H1 (cell line): ENCODE results near the gene KSR2. TPM values are rescaled to one million over a fixed set of nuclear protein-coding genes. Genes with fewer than 3 reads are reported as not detected.

ENCODE experiments used
- CTCF ChIA-PET: fragments of 300-600 bp; sonication (Branson Sonifier 250); formaldehyde crosslinking; loops from one replicate; lab custom pipeline; 2021; ENCODE audit not compliant: partially characterized antibody; lab: Charles Lee
- POLR2A ChIA-PET: fragments of 300-600 bp; sonication (Branson Sonifier 250); formaldehyde crosslinking; loops from one replicate; lab custom pipeline; 2021; ENCODE audit warnings: inconsistent platforms; ENCODE audit not compliant: partially characterized antibody; lab: Charles Lee
- DNase-seq, 2 experiments: peaks; one replicate each; pipeline versions ENCODE4 v3.0.0 to v3.0.0-alpha.2; 2010 to 2022; ENCODE audit warnings: low spot score in 2 of 2, low read depth in 1 of 2, mixed read lengths in 1 of 2
- FAIRE-seq: peaks from 2 replicates; lab custom pipeline; 2011; peaks lifted over from hg19 to GRCh38; lab: Jason Lieb, UNC
- H2AFZ ChIP-seq: 2 replicates; pipeline ENCODE4 v1.8.1; 2012; ENCODE audit warnings: low read length, inconsistent platforms
- H2AK5ac ChIP-seq: 2 replicates; pipeline ENCODE4 v1.6.1; 2013; ENCODE audit warnings: low read depth, low read length
- H2BK120ac ChIP-seq: replicated peaks from 2 replicates; pipeline ENCODE3; 2013; ENCODE audit warnings: low read depth, low read length, inconsistent platforms
- H2BK12ac ChIP-seq: 2 replicates; pipeline ENCODE4 v1.6.1; 2013; ENCODE audit warnings: low read depth, low read length
- H2BK15ac ChIP-seq: 2 replicates; pipeline ENCODE4 v1.6.1; 2013; ENCODE audit warnings: low read length
- H2BK20ac ChIP-seq: 2 replicates; pipeline ENCODE4 v1.6.1; 2013; ENCODE audit warnings: low read length
- H2BK5ac ChIP-seq: 2 replicates; pipeline ENCODE4 v1.6.1; 2013; ENCODE audit warnings: low read depth, low read length
- H3K14ac ChIP-seq: 2 replicates; pipeline ENCODE4 v1.6.1; 2013; ENCODE audit warnings: inconsistent platforms; ENCODE audit not compliant: insufficient read length
- H3K18ac ChIP-seq: 2 replicates; pipeline ENCODE4 v1.6.1; 2013; ENCODE audit warnings: low read length; ENCODE audit errors: extremely low read depth
- H3K23ac ChIP-seq: 2 replicates; pipeline ENCODE4 v1.6.1; 2013; ENCODE audit warnings: inconsistent platforms; ENCODE audit not compliant: insufficient read length
- H3K23me2 ChIP-seq: 2 replicates; pipeline ENCODE4 v1.6.1; 2013; ENCODE audit warnings: low read depth, low read length
- H3K27ac ChIP-seq: 2 replicates; pipeline ENCODE4 v1.6.1; 2011; ENCODE audit warnings: low read depth, low read length, inconsistent platforms
- H3K27me3 ChIP-seq, 4 experiments: replicated peaks in 1 of 4; 1 replicate in 1 of 4; 2 replicates in 3 of 4; pipeline versions ENCODE4 v1.6.1 to v1.8.1; 2011 to 2013; ENCODE audit warnings: low read length in 3 of 4, mild to moderate bottlenecking in 3 of 4, inconsistent platforms in 2 of 4, mixed read lengths in 2 of 4, moderate library complexity in 1 of 4; ENCODE audit not compliant: control insufficient read depth in 3 of 4, insufficient read depth in 3 of 4; ENCODE audit errors: extremely low read depth in 1 of 4
- H3K36me3 ChIP-seq, 4 experiments: 2 replicates each; pipeline versions ENCODE4 v1.6.1 to v1.8.1; 2011 to 2013; ENCODE audit warnings: mild to moderate bottlenecking in 4 of 4, low read length in 3 of 4, moderate library complexity in 2 of 4, control low read depth in 1 of 4, inconsistent platforms in 1 of 4; ENCODE audit not compliant: insufficient read depth in 4 of 4, control insufficient read depth in 2 of 4
- H3K4ac ChIP-seq: replicated peaks from 2 replicates; pipeline ENCODE3; 2013; ENCODE audit warnings: low read length, low read depth, mixed read lengths, inconsistent platforms; ENCODE audit not compliant: insufficient read length
- H3K4me1 ChIP-seq, 4 experiments: replicated peaks in 1 of 4; 1 replicate in 1 of 4; 2 replicates in 3 of 4; pipeline versions ENCODE4 v1.6.1 to v1.8.1; 2011 to 2013; ENCODE audit warnings: low read length in 3 of 4, inconsistent platforms in 2 of 4, mixed read lengths in 1 of 4; ENCODE audit not compliant: insufficient read depth in 4 of 4, control insufficient read depth in 3 of 4
- H3K4me2 ChIP-seq, 2 experiments: 2 replicates each; pipeline versions ENCODE4 v1.6.1 to v1.8.1; 2011 to 2013; ENCODE audit warnings: low read depth in 2 of 2, low read length in 2 of 2, control low read depth in 1 of 2, inconsistent platforms in 1 of 2, mild to moderate bottlenecking in 1 of 2; ENCODE audit not compliant: insufficient read depth in 1 of 2
- H3K4me3 ChIP-seq, 4 experiments: fragments of 200-600, 300-600 bp in 1 of 4; sonication (generic), shearing (Covaris generic), sonication (Bioruptor Twin) in 1 of 4; 2 replicates each; pipeline versions ENCODE4 v1.5.1 to v1.8.1; 2011 to 2016; ENCODE audit warnings: low read length in 4 of 4, low read depth in 3 of 4, control low read depth in 2 of 4, inconsistent platforms in 2 of 4, mild to moderate bottlenecking in 2 of 4, mixed read lengths in 1 of 4, moderate library complexity in 1 of 4; ENCODE audit not compliant: insufficient read depth in 2 of 4; ENCODE audit errors: extremely low read depth in 1 of 4
- H3K56ac ChIP-seq: replicated peaks from 2 replicates; pipeline ENCODE3; 2013; ENCODE audit warnings: low read depth, mild to moderate bottlenecking, mixed read lengths, low read length, inconsistent platforms; ENCODE audit not compliant: insufficient read length
- H3K79me1 ChIP-seq: 2 replicates; pipeline ENCODE4 v1.6.1; 2013; ENCODE audit warnings: low read depth, low read length, control low read depth
- H3K79me2 ChIP-seq, 2 experiments: 2 replicates each; pipeline versions ENCODE4 v1.6.1 to v1.8.1; 2012 to 2013; ENCODE audit warnings: low read length in 2 of 2, mild to moderate bottlenecking in 2 of 2, inconsistent platforms in 1 of 2; ENCODE audit not compliant: insufficient read depth in 2 of 2, control insufficient read depth in 1 of 2
- H3K9ac ChIP-seq, 4 experiments: replicated peaks in 1 of 4; 1 replicate in 1 of 4; 2 replicates in 3 of 4; pipeline versions ENCODE4 v1.6.1 to v1.8.1; 2011 to 2013; ENCODE audit warnings: low read depth in 3 of 4, low read length in 3 of 4, control low read depth in 2 of 4, mild to moderate bottlenecking in 2 of 4, moderate library complexity in 2 of 4, inconsistent platforms in 1 of 4; ENCODE audit errors: extremely low read depth in 1 of 4
- H3K9me3 ChIP-seq, 2 experiments: 2 replicates each; pipeline versions ENCODE4 v1.6.1 to v1.8.1; 2012 to 2013; ENCODE audit warnings: mild to moderate bottlenecking in 2 of 2, moderate library complexity in 2 of 2, control low read depth in 1 of 2, inconsistent platforms in 1 of 2, low read depth in 1 of 2, low read length in 1 of 2, mixed read lengths in 1 of 2; ENCODE audit not compliant: insufficient read depth in 2 of 2
- H4K20me1 ChIP-seq, 2 experiments: replicated peaks in 1 of 2; 2 replicates each; pipeline versions ENCODE3 to v1.8.1; 2011 to 2013; ENCODE audit warnings: inconsistent platforms in 2 of 2, low read length in 2 of 2, mild to moderate bottlenecking in 1 of 2; ENCODE audit not compliant: insufficient read depth in 2 of 2, control insufficient read depth in 1 of 2
- H4K5ac ChIP-seq: 2 replicates; pipeline ENCODE4 v1.6.1; 2013; ENCODE audit warnings: low read length, low read depth, mixed read lengths, inconsistent platforms; ENCODE audit not compliant: insufficient read length
- H4K8ac ChIP-seq: 2 replicates; pipeline ENCODE4 v1.8.0; 2013; ENCODE audit warnings: mild to moderate bottlenecking, moderate library complexity, low read length, inconsistent platforms; ENCODE audit not compliant: insufficient read depth; ENCODE audit errors: extremely low read depth
- H4K91ac ChIP-seq: replicated peaks from 2 replicates; pipeline ENCODE3; 2013; ENCODE audit warnings: low read length, mixed read lengths, inconsistent platforms; ENCODE audit not compliant: insufficient read length
- CREB1 ChIP-seq: IDR thresholded peaks from 2 replicates; pipeline ENCODE4 v1.6.1; 2012; ENCODE audit warnings: inconsistent platforms
- GABPA ChIP-seq: IDR thresholded peaks from 2 replicates; pipeline ENCODE4 v1.6.1; 2011; ENCODE audit warnings: mild to moderate bottlenecking, low read length, moderate library complexity, borderline replicate concordance; ENCODE audit not compliant: insufficient read depth
- POLR2AphosphoS5 ChIP-seq: IDR thresholded peaks from 2 replicates; pipeline ENCODE4 v1.6.1; 2011; ENCODE audit warnings: low read depth, low read length
- POU5F1 ChIP-seq: IDR thresholded peaks from 2 replicates; pipeline ENCODE4 v1.6.1; 2011; ENCODE audit warnings: low read depth, mild to moderate bottlenecking, low read length, moderate library complexity
- RNF2 ChIP-seq: fragments of 200-900, 300-1000 bp; sonication (generic); IDR thresholded peaks from 2 replicates; pipeline ENCODE4 v1.7.1; 2016; ENCODE audit warnings: borderline replicate concordance, low read depth, mild to moderate bottlenecking, antibody characterized with exemption, low read length; ENCODE audit not compliant: poor library complexity, severe bottlenecking; ENCODE audit errors: missing control alignments
- SIN3A ChIP-seq, 2 experiments: IDR thresholded peaks in 1 of 2; conservative IDR thresholded peaks in 1 of 2; 2 replicates each; pipeline ENCODE4 v1.6.1; 2011 to 2012; ENCODE audit warnings: low read length in 2 of 2, improper control_type of control experiment in 1 of 2, low read depth in 1 of 2, mild to moderate bottlenecking in 1 of 2
- SIX5 ChIP-seq: IDR thresholded peaks from 2 replicates; pipeline ENCODE4 v1.6.1; 2011; ENCODE audit warnings: mild to moderate bottlenecking, low read depth, low read length
- SP4 ChIP-seq: IDR thresholded peaks from 2 replicates; pipeline ENCODE4 v1.6.1; 2012; ENCODE audit warnings: low read length, inconsistent platforms
- TCF12 ChIP-seq: IDR thresholded peaks from 2 replicates; pipeline ENCODE4 v1.6.1; 2011; ENCODE audit warnings: low read depth, mild to moderate bottlenecking, low read length
- YY1 ChIP-seq: IDR thresholded peaks from 2 replicates; pipeline ENCODE4 v1.6.1; 2011; ENCODE audit warnings: low read depth, mild to moderate bottlenecking, low read length
- ZNF274 ChIP-seq: IDR thresholded peaks from 2 replicates; pipeline ENCODE4 v1.7.0; 2012; ENCODE audit warnings: low read length, borderline replicate concordance; ENCODE audit errors: extremely low read depth
- WGBS, 2 experiments: shearing (Covaris generic) in 1 of 2; methylation state at CpG; one replicate each; pipeline versions ENCODE4 v1.1.6 to v1.1.7; 2013 to 2015; ENCODE audit warnings: low lambda C conversion rate in 2 of 2, mixed read lengths in 2 of 2, inconsistent platforms in 1 of 2, low coverage in 1 of 2, missing lambda C conversion rate in 1 of 2; ENCODE audit not compliant: insufficient replicate concordance in 2 of 2, insufficient coverage in 1 of 2, insufficient read length in 1 of 2; ENCODE audit errors: extremely low coverage in 1 of 2, missing lambda C conversion rate in 1 of 2; 5-methylcytosine and 5-hydroxymethylcytosine counted together
- polyA plus RNA-seq, 7 experiments: library from polyadenylated mRNA; depleted of rRNA in 3 of 7; stranded (reverse) in 5 of 7; unstranded in 2 of 7; fragments of >200 nt in 5 of 7; fragments of 200-250 nt in 2 of 7; gene quantifications; 1 replicate in 5 of 7; 2 replicates in 1 of 7; 4 replicates in 1 of 7; pipeline versions ENCODE4 v1.2.1 to v1.2.3, GENCODE V29; 2011 to 2013; ENCODE audit warnings: missing spikeins in 2 of 7, mixed read lengths in 2 of 7
- total RNA-seq: library from RNA; stranded (reverse); fragmentation: NEBNext Ultra II Directional; extraction: Animal tissue kit (Norgen Biotek cat#: 25700); gene quantifications from 2 replicates; pipeline ENCODE4 v1.2.1, GENCODE V29; 2021

Gene KSR2
- total and polyA plus RNA-seq, 2 of the 8 experiments (the other 6 are each of a cell fraction or from before 2014, with no cell fraction given) = 0.74 to 2.2 TPM

DNA sequence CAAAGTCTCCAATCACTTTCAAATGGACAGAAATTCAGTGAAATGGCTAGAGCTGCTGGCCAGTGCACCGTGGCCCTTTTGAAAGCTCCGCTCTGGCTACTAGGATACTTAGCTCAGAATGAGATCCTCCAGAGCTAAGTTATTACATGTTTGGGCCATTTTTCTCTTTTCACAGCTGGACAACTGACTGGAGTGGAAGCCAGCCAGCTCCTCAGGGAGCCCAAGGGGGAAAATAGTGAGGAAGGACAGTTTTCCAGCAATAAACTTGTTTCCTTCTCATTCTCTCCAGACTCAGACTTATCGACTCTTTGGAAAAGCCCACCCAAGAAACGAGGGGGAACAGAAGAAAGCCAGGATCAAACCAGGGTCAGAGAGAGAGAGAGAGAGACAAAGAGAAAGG is 266.0 kb downstream of the KSR2 start:
- Histone ChIP-seq H2BK12ac (no peak overlapping the region), H3K79me1 (no peaks in the 10 kb centered on the region), H2AFZ (no peak overlapping the region), H4K8ac (no peak overlapping the region), H3K4me2 (no peak overlapping the region), H3K4ac (no peak overlapping the region), H3K36me3 (no peaks in the 10 kb centered on the region; a peak in 1 of 8 replicates), H3K4me1 (peaks cover 0 to 15% (median 2%) of the 10 kb centered on the region in 4 experiments; a peak in 4 of 7 replicates), H3K27ac (no peak overlapping the region), H3K14ac (no peak overlapping the region), H2BK5ac (no peak overlapping the region), H2AK5ac (no peak overlapping the region), H3K23me2 (no peaks in the 10 kb centered on the region; the same call in 1 of the 2 replicates), H2BK15ac (no peak overlapping the region), H3K56ac (no peak overlapping the region), H4K5ac (no peak overlapping the region), H2BK20ac (no peak overlapping the region), H3K9me3 (no peaks in the 10 kb centered on the region), H3K79me2 (no peaks in the 10 kb centered on the region), H3K4me3 (no peak overlapping the region), H3K9ac (no peak overlapping the region), H4K20me1 (no peaks in the 10 kb centered on the region), H4K91ac (no peak overlapping the region), H3K23ac (no peak overlapping the region), H3K18ac (no peak overlapping the region), H2BK120ac (no peak overlapping the region), H3K27me3 (no peaks in the 10 kb centered on the region)
- whole genome bisulfite sequencing, 2 experiments = 89% methylated on average over 4 of the region's 4 CpGs; no CpG with 5 or more reads in 1 of the 2 experiments
- CTCF ChIA-PET = interaction anchor here (0.8 to 1.3 kb wide), 2 partner anchors 8 to 11 kb away, joined by 3 to 4 read pairs; no protein-coding TSS in a partner anchor
- TF ChIP-seq ZNF274 (no peak), SIN3A (conservative IDR thresholded peaks at IDR 0.05 in 1 of 2, IDR thresholded peaks at IDR 0.05 in 1 of 2; ENCODE audit: low read depth in 1 of 2, low read length in 2 of 2) (no peak), SP4 (no peak), POLR2AphosphoS5 (no peak), GABPA (no peak), YY1 (no peak), TCF12 (no peak), CREB1 (no peak), RNF2 (no peak), POU5F1 (no peak), SIX5 (no peak)
- no peak for DNase-seq
- POLR2A ChIA-PET = no interaction called here
- no peak for FAIRE-seq
